Chondrocyte (in vitro differentiated cells): ENCODE results near the gene C22orf39. TPM values are rescaled to one million over a fixed set of nuclear protein-coding genes. Genes with fewer than 3 reads are reported as not detected.

Experiments used
- DNase-seq: peaks from one replicate; pipeline ENCODE4 v3.0.0; 2021; ENCODE audit warnings: mixed read lengths, low spot score
- H3K27ac Mint-ChIP-seq: one replicate; pipeline ENCODE4 v1.8.0; 2021; ENCODE audit warnings: mild to moderate bottlenecking, moderate library complexity, mixed read lengths; ENCODE audit not compliant: unreplicated experiment
- H3K27me3 Mint-ChIP-seq: 2 replicates; pipeline ENCODE4 v1.8.0; 2021; ENCODE audit warnings: low read depth, mixed read lengths
- H3K36me3 Mint-ChIP-seq: 2 replicates; pipeline ENCODE4 v1.8.0; 2021; ENCODE audit warnings: low read depth, mixed read lengths
- H3K4me1 Mint-ChIP-seq: 2 replicates; pipeline ENCODE4 v1.8.0; 2021; ENCODE audit warnings: low read depth, mild to moderate bottlenecking, mixed read lengths
- H3K4me3 Mint-ChIP-seq: one replicate; pipeline ENCODE4 v1.8.0; 2021; ENCODE audit warnings: mild to moderate bottlenecking, moderate library complexity, mixed read lengths; ENCODE audit not compliant: unreplicated experiment
- H3K9me3 Mint-ChIP-seq: 2 replicates; pipeline ENCODE4 v1.8.0; 2021; ENCODE audit warnings: low read depth, mixed read lengths
- long read RNA-seq: library from polyadenylated mRNA; stranded (forward); transcript quantifications from one replicate; pipeline ENCODE4 v2.0.0, GENCODE V29; 2021
- total RNA-seq: library from RNA; stranded (reverse); gene quantifications from 3 replicates; pipeline ENCODE4 v1.2.1, GENCODE V29; 2021
- TF ChIP-seq, protein P1 (sequence below): fragments of 200-600 bp; sonication (generic); IDR thresholded peaks from 2 replicates; pipeline ENCODE4 v1.5.0; 2021; ENCODE audit warnings: antibody characterized with exemption, mild to moderate bottlenecking, moderate library complexity

C22orf39 gene, protein sequence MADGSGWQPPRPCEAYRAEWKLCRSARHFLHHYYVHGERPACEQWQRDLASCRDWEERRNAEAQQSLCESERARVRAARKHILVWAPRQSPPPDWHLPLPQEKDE
- total RNA-seq = 18.4 to 25.7 TPM (median 19.5 TPM) in 3 replicates
- long read RNA-seq, transcript C22orf39-203 (3 exons, 1,005 nt) = minor isoform, 13 of 48 reads
- long read RNA-seq, transcript C22orf39-202 (3 exons, 3,350 nt) = major isoform, 28 of 48 reads
- long read RNA-seq, partial matches to known transcripts = 0 of 48 reads
- long read RNA-seq, other reads (novel, unspliced or antisense) = 7 of 48 reads

DNA sequence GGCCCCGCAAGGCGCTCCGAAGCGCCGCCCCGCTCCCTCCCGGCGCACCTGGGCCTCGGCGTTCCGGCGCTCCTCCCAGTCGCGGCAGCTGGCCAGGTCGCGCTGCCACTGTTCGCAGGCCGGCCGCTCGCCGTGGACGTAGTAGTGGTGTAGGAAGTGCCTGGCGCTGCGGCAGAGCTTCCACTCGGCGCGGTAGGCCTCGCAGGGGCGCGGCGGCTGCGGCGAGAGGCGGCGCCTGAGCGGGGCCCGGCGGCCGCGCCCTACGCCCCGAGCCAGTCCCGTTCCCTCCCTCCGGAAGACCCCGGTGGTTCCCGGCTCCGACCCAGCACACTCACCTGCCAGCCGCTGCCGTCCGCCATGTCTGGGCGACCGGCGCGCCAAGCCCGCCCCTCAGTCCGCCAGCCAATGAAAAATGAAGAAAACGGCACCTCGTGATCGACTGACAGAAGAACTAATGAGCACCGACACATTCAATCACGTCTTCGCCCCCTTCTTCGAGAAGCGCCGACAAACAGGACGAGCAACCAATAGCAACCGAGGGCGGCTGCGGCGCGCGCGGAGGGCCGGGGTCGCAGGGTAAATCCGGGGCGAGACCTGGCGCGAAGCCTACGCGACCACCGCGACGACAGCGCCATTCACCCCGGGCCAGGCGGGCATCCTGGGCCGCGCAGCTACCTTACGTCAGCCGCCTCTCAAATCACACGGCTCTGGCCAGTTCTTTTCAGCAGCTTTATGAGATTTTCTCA is at the start of gene C22orf39:
C22orf39 (minus strand) TSS at position 382 of the 746 bp plus-strand sequence; CDS start at position 359, 23 bp downstream.
- Mint-ChIP-seq H3K27me3 (no peaks in the 10 kb centered on the region), H3K27ac (peak within 1 kb of the TSS; percentile 94), H3K4me3 (peak within 1 kb of the TSS; percentile 91), H3K4me1 (peaks cover 28% of the 10 kb centered on the region), H3K9me3 (no peaks in the 10 kb centered on the region), H3K36me3 (peaks cover 4% of the 10 kb centered on the region)
- no peak for DNase-seq
- TF ChIP-seq, protein P1, sequence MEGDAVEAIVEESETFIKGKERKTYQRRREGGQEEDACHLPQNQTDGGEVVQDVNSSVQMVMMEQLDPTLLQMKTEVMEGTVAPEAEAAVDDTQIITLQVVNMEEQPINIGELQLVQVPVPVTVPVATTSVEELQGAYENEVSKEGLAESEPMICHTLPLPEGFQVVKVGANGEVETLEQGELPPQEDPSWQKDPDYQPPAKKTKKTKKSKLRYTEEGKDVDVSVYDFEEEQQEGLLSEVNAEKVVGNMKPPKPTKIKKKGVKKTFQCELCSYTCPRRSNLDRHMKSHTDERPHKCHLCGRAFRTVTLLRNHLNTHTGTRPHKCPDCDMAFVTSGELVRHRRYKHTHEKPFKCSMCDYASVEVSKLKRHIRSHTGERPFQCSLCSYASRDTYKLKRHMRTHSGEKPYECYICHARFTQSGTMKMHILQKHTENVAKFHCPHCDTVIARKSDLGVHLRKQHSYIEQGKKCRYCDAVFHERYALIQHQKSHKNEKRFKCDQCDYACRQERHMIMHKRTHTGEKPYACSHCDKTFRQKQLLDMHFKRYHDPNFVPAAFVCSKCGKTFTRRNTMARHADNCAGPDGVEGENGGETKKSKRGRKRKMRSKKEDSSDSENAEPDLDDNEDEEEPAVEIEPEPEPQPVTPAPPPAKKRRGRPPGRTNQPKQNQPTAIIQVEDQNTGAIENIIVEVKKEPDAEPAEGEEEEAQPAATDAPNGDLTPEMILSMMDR = peak; percentile 12

DNA sequence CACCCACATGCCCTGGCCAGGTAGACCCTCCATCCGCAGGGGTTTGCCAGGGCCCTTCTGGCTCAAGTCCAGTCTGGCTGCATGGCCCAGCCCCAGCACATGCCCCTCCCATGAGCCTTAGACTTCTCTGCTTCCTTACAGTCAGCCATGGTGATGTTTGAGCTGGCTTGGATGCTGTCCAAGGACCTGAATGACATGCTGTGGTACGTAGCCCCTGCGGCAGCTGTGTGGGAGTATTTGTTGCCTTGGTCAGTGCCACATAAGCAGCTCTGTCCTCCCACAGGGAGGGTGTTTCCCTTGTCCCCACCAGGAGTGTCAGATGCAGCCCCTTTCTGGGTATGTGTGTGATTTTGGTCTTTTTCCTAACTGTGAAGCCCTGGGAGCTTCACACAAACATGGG is 49.7 kb upstream of the C22orf39 start:
- TF ChIP-seq, protein P1 = no peak
- no peaks in the 10 kb centered on the region for H3K9me3 Mint-ChIP-seq
- H3K36me3 Mint-ChIP-seq = peaks cover 3% of the 10 kb centered on the region
- H3K4me1 Mint-ChIP-seq = peaks cover 10% of the 10 kb centered on the region
- H3K27ac Mint-ChIP-seq = peak overlapping the region; percentile 93
- H3K4me3 Mint-ChIP-seq = no peak overlapping the region
- DNase-seq = no peak
- H3K27me3 Mint-ChIP-seq = no peaks in the 10 kb centered on the region

DNA sequence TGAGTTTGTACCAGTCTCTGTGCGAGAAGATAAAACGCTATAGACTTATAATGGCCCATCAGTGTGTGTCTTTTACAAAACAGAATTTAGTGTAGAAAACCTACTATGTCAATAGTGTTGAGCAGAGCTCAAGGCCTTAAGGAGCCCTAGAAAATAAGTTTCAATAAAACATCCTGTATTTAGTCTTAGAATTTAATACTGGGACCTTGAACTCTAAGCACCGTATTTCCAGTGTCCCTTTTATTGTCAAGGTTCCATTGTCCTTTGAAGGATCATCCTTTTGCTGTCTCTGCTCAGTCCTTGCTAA is 48.8 kb upstream of the C22orf39 start:
- DNase-seq = no peak
- H3K27ac Mint-ChIP-seq = no peak overlapping the region
- TF ChIP-seq, protein P1 = no peak
- peaks cover 10% of the 10 kb centered on the region for H3K4me1 Mint-ChIP-seq
- no peak overlapping the region for H3K4me3 Mint-ChIP-seq
- H3K27me3 Mint-ChIP-seq = no peaks in the 10 kb centered on the region
- peaks cover 3% of the 10 kb centered on the region for H3K36me3 Mint-ChIP-seq
- no peaks in the 10 kb centered on the region for H3K9me3 Mint-ChIP-seq

DNA sequence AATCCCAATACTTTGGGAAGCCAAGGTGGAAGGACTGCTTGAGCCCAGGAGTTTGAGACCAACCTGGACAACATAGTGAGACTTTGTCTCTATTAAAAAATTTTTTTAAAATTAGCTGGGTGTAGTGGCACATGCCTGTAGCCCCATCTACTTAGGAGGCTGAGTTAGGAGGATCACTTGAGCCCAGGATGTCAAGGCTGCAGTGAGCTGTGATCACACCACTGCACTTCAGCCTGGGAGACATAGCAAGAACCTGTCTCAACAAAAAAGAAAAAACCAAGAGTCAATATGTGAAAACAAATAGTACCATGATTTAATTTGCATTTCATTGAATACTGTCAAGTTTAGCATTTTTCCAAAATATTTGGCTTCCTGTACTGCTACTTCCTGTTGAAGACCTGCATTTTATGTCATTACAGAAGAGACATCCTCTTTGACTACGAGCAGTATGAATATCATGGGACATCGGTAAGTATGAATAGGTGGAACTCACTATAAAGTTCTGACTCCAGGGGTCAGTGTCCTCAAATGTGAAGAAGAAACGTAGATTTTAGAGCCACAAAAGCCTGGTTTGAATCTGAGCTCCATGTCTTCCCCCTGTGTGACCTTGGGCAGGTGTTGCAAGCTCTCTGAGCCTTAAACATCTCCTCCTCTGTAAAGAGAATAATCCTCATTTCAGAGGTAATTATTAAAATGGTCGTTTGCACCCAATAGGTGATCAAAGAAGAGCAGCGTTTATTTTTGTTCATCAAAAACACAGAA is 48.2 kb upstream of the C22orf39 start:
- Mint-ChIP-seq H3K9me3 (no peaks in the 10 kb centered on the region), H3K27ac (no peak overlapping the region), H3K4me1 (peaks cover 10% of the 10 kb centered on the region), H3K4me3 (no peak overlapping the region), H3K27me3 (no peaks in the 10 kb centered on the region), H3K36me3 (peaks cover 3% of the 10 kb centered on the region)
- TF ChIP-seq, protein P1 = peak; percentile 70
- no peak for DNase-seq

DNA sequence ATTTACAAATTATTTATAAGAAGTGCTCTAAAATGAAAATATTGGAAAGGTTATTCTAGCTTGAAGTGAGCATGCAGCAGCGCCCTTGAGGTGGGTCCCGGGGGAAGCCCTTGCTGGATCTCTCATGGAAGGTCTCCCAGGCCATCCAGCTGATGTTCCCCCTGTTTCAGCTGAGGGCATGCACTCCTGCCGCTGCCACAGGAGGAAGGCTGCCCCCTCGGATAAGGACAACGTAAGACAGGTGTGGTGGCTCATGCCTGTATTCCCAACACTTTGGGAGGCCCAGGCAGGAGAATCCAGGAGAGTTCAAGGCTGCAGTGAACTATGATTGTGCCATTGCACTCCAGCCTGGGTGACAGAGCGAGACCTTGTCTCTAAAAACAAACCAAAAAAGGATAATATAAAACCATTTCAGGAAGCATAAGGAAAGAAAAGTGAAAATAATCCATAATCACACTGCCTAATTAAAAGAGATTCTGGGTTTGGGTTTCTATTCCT is 47.2 kb upstream of the C22orf39 start:
- Mint-ChIP-seq H3K4me1 (peaks cover 10% of the 10 kb centered on the region), H3K4me3 (no peak overlapping the region), H3K9me3 (no peaks in the 10 kb centered on the region), H3K27ac (no peak overlapping the region), H3K36me3 (peaks cover 3% of the 10 kb centered on the region), H3K27me3 (no peaks in the 10 kb centered on the region)
- DNase-seq = no peak
- TF ChIP-seq, protein P1 = no peak
